WTC11 (cell line): ENCODE results near the gene SSNA1. TPM values are rescaled to one million over a fixed set of nuclear protein-coding genes. Genes with fewer than 3 reads are reported as not detected.
A peak's percentile ranks its signal among the peaks of the same experiment; 100 is the strongest.

Experiments
- ATAC-seq: fragments of 200-7000 bp; cut with Tn5 transposase; 2 replicates; pipeline ENCODE4 v1.10.0; 2021; ENCODE audit warnings: mild to moderate bottlenecking, moderate library complexity
- CTCF ChIA-PET: fragments of 300-600 bp; sonication (Branson Sonifier 250); formaldehyde crosslinking; loops from one replicate; lab custom pipeline; 2021; ENCODE audit warnings: antibody characterized with exemption; lab: Charles Lee
- POLR2A ChIA-PET: fragments of 350-600 bp; sonication (Branson Sonifier 250); formaldehyde crosslinking; loops from one replicate; lab custom pipeline; 2021; ENCODE audit warnings: antibody characterized with exemption; lab: Charles Lee
- DNase-seq: peaks from one replicate; pipeline ENCODE4 v3.0.0; 2021; ENCODE audit warnings: low spot score
- H3K27ac Mint-ChIP-seq: 2 replicates; pipeline ENCODE4 v1.8.0; 2021; ENCODE audit warnings: mixed read lengths
- H3K27me3 Mint-ChIP-seq: 2 replicates; pipeline ENCODE4 v1.8.0; 2021; ENCODE audit warnings: low read depth, mild to moderate bottlenecking, moderate library complexity, mixed read lengths
- H3K36me3 Mint-ChIP-seq: 2 replicates; pipeline ENCODE4 v1.8.0; 2021; ENCODE audit warnings: mixed read lengths
- H3K4me1 Mint-ChIP-seq: 2 replicates; pipeline ENCODE4 v1.8.0; 2022; ENCODE audit warnings: mixed read lengths
- H3K4me3 Mint-ChIP-seq: 2 replicates; pipeline ENCODE4 v1.8.0; 2021; ENCODE audit warnings: mild to moderate bottlenecking, moderate library complexity, mixed read lengths
- H3K9me3 Mint-ChIP-seq: 2 replicates; pipeline ENCODE4 v1.8.0; 2021; ENCODE audit warnings: mixed read lengths
- ARID4B ChIP-seq: sonication (generic); formaldehyde crosslinking; IDR thresholded peaks from 2 replicates; pipeline ENCODE4 v1.8.0; 2023; ENCODE audit warnings: missing genetic modification reagents, mild to moderate bottlenecking, borderline replicate concordance
- ATF2 ChIP-seq: sonication (generic); formaldehyde crosslinking; IDR thresholded peaks from 2 replicates; pipeline ENCODE4 v1.8.1; 2022; ENCODE audit warnings: low read depth, missing genetic modification reagents, borderline replicate concordance
- ATF6 ChIP-seq: sonication (generic); formaldehyde crosslinking; IDR thresholded peaks from 2 replicates; pipeline ENCODE4 v1.8.1; 2023; ENCODE audit warnings: mild to moderate bottlenecking, missing genetic modification reagents
- CDX4 ChIP-seq: fragments of 250-450 bp; sonication (Bioruptor Pico); IDR thresholded peaks from 2 replicates; pipeline ENCODE4 v1.9.0; 2021; ENCODE audit warnings: moderate library complexity, mild to moderate bottlenecking, inconsistent platforms, borderline replicate concordance
- CREM ChIP-seq: sonication (generic); formaldehyde crosslinking; IDR thresholded peaks from 2 replicates; pipeline ENCODE4 v1.8.1; 2022; ENCODE audit warnings: mild to moderate bottlenecking, missing genetic modification reagents, moderate library complexity
- ELF4 ChIP-seq: sonication (generic); formaldehyde crosslinking; IDR thresholded peaks from 2 replicates; pipeline ENCODE4 v1.8.1; 2022; ENCODE audit warnings: low read depth, mild to moderate bottlenecking, moderate library complexity, missing genetic modification reagents
- FOXK1 ChIP-seq: sonication (generic); formaldehyde crosslinking; IDR thresholded peaks from 2 replicates; pipeline ENCODE4 v1.8.0; 2022; ENCODE audit warnings: mild to moderate bottlenecking, moderate library complexity, missing genetic modification reagents
- JUN ChIP-seq: sonication (generic); formaldehyde crosslinking; IDR thresholded peaks from 2 replicates; pipeline ENCODE4 v1.8.0; 2023; ENCODE audit warnings: mild to moderate bottlenecking, missing genetic modification reagents
- MAX ChIP-seq: sonication (generic); formaldehyde crosslinking; IDR thresholded peaks from 2 replicates; pipeline ENCODE4 v1.8.0; 2022; ENCODE audit warnings: mild to moderate bottlenecking, missing genetic modification reagents
- NR1H2 ChIP-seq: sonication (generic); formaldehyde crosslinking; IDR thresholded peaks from 2 replicates; pipeline ENCODE4 v1.9.0; 2021; ENCODE audit warnings: mild to moderate bottlenecking, moderate library complexity, missing genetic modification reagents
- RORB ChIP-seq: fragments of 250-450 bp; sonication (Bioruptor Pico); IDR thresholded peaks from 2 replicates; pipeline ENCODE4 v1.9.0; 2021; ENCODE audit warnings: mild to moderate bottlenecking
- SMAD3 ChIP-seq: sonication (generic); formaldehyde crosslinking; IDR thresholded peaks from 2 replicates; pipeline ENCODE4 v1.8.0; 2022; ENCODE audit warnings: missing genetic modification reagents, mild to moderate bottlenecking, borderline replicate concordance
- TCF7 ChIP-seq: sonication (generic); formaldehyde crosslinking; IDR thresholded peaks from 2 replicates; pipeline ENCODE4 v1.8.0; 2022; ENCODE audit warnings: mild to moderate bottlenecking, low read depth, missing genetic modification reagents, moderate library complexity
- ZNF281 ChIP-seq: sonication (generic); formaldehyde crosslinking; IDR thresholded peaks from 2 replicates; pipeline ENCODE4 v1.8.0; 2023; ENCODE audit warnings: mild to moderate bottlenecking, missing genetic modification reagents
- ZNF317 ChIP-seq: sonication (generic); formaldehyde crosslinking; IDR thresholded peaks from 2 replicates; pipeline ENCODE4 v1.8.1; 2023; ENCODE audit warnings: low read depth, mild to moderate bottlenecking, moderate library complexity, missing genetic modification reagents, borderline replicate concordance
- ZNF423 ChIP-seq: fragments of 250-450 bp; sonication (Bioruptor Pico); IDR thresholded peaks from 2 replicates; pipeline ENCODE4 v2.1.2; 2022; ENCODE audit warnings: mild to moderate bottlenecking, moderate library complexity
- ZNF532 ChIP-seq: fragments of 250-450 bp; sonication (Bioruptor Pico); IDR thresholded peaks from 2 replicates; pipeline ENCODE4 v1.9.0; 2021; ENCODE audit warnings: mild to moderate bottlenecking, borderline replicate concordance
- total RNA-seq: library from RNA; stranded (reverse); gene quantifications from 3 replicates; pipeline ENCODE4 v1.2.3, GENCODE V29; 2021

The SSNA1 gene
- total RNA-seq, 1 experiment from 2014 or later, result 102 TPM

GRCh38 chr9:137168904-137169856 is 19.3 kb upstream of the SSNA1 start (continued):
- TF ChIP-seq ELF4 (no peak; the same call in none of the 2 replicates), ZNF423 (CRISPR knock-in tag) (no peak), CREM (CRISPR knock-in tag) (no peak; the same call in 1 of the 2 replicates), ARID4B (CRISPR knock-in tag) (peak; percentile 90; the same call in 1 of the 2 replicates)
- TF ChIP-seq, all 79 proteins: peak for 25

- POLR2A ChIA-PET, result interaction anchor here (0.6 to 0.8 kb wide), 3 partner anchors 71 to 597 kb away, joined by 3 read pairs; partner anchors contain the start of genes MAN1B1 and TUBB4B
- DNase-seq (no peak), ATAC-seq (no peak)
- no peaks in the 10 kb centered on the region for H3K36me3 Mint-ChIP-seq
- H3K27ac Mint-ChIP-seq, result no peak within 1 kb of the TSS
- H3K27me3 Mint-ChIP-seq, result peaks cover 57% of the 10 kb centered on the region
- peak within 1 kb of the TSS; percentile 62 for H3K4me3 Mint-ChIP-seq
- CTCF ChIA-PET, result interaction anchor here (0.7 to 3.1 kb wide), 16 partner anchors 9 to 141 kb away, joined by 3 to 17 read pairs (median 5); partner anchors contain the start of gene RNF224
- no peaks in the 10 kb centered on the region for H3K9me3 Mint-ChIP-seq
- peaks cover 6% of the 10 kb centered on the region for H3K4me1 Mint-ChIP-seq
- TF ChIP-seq CDX4 (no peak), ZNF317 (CRISPR knock-in tag) (no peak), TCF7 (CRISPR knock-in tag) (no peak), RORB (CRISPR knock-in tag) (no peak), ZNF532 (CRISPR knock-in tag) (no peak), JUN (CRISPR knock-in tag) (no peak), FOXK1 (CRISPR knock-in tag) (no peak), ATF6 (CRISPR knock-in tag) (no peak), NR1H2 (no peak), ATF2 (CRISPR knock-in tag) (no peak), SMAD3 (no peak), ZNF281 (CRISPR knock-in tag) (no peak), MAX (CRISPR knock-in tag) (no peak)
Measured at GRCh38 chr9:137169896-137170358, 18.5 kb upstream of the SSNA1 start, which contains the start of gene LRRC26. Gene LRRC26, minus strand, starts transcription at chr9:137170051. Its CDS starts 108 bp downstream, at chr9:137169943.
